Measurements from ENCODE around the gene ENGASE.

ENGASE gene

GRCh38 chr17:79042421-79043190, 32.0 kb upstream of the ENGASE start:
- peak; percentile 22 for TF ChIP-seq FOXP2 (optimal IDR thresholded peaks at IDR 0.05; ENCODE audit: borderline replicate concordance, extremely low read depth, extremely low read length, insufficient read depth)
- TF ChIP-seq POLR2AphosphoS5 (IDR thresholded peaks at IDR 0.05; ENCODE audit: low read depth, low read length): no peak

- no peak for TF ChIP-seq SIN3A (IDR thresholded peaks at IDR 0.05; ENCODE audit: borderline replicate concordance, insufficient read depth, low read length)
- TF ChIP-seq POLR2AphosphoS5 (IDR thresholded peaks at IDR 0.05; ENCODE audit: low read depth, low read length): no peak
- no peak for TF ChIP-seq TAF1 (IDR thresholded peaks at IDR 0.05; ENCODE audit: borderline replicate concordance, insufficient read depth, low read length)
- no peak for TF ChIP-seq REST (IDR thresholded peaks at IDR 0.05; ENCODE audit: insufficient read depth in 1 of 2, low read depth in 2 of 2, low read length in 2 of 2)
Measured at GRCh38 chr17:79043191-79043930, 31.3 kb upstream of the ENGASE start.

GRCh38 chr17:79043931-79044320, 30.7 kb upstream of the ENGASE start:
- TF ChIP-seq FOXP2 (optimal IDR thresholded peaks at IDR 0.05; ENCODE audit: borderline replicate concordance, extremely low read depth, extremely low read length, insufficient read depth): no peak
- TF ChIP-seq REST (IDR thresholded peaks at IDR 0.05; ENCODE audit: insufficient read depth in 1 of 2, low read depth in 2 of 2, low read length in 2 of 2): no peak
- TF ChIP-seq SIN3A (IDR thresholded peaks at IDR 0.05; ENCODE audit: borderline replicate concordance, insufficient read depth, low read length): no peak
- TF ChIP-seq POLR2AphosphoS5 (IDR thresholded peaks at IDR 0.05; ENCODE audit: low read depth, low read length): no peak
- no peak for TF ChIP-seq TAF1 (IDR thresholded peaks at IDR 0.05; ENCODE audit: borderline replicate concordance, insufficient read depth, low read length)

- TF ChIP-seq REST (IDR thresholded peaks at IDR 0.05; ENCODE audit: insufficient read depth in 1 of 2, low read depth in 2 of 2, low read length in 2 of 2) (no peak), SIN3A (IDR thresholded peaks at IDR 0.05; ENCODE audit: borderline replicate concordance, insufficient read depth, low read length) (no peak), TAF1 (IDR thresholded peaks at IDR 0.05; ENCODE audit: borderline replicate concordance, insufficient read depth, low read length) (no peak), FOXP2 (optimal IDR thresholded peaks at IDR 0.05; ENCODE audit: borderline replicate concordance, extremely low read depth, extremely low read length, insufficient read depth) (no peak), POLR2AphosphoS5 (IDR thresholded peaks at IDR 0.05; ENCODE audit: low read depth, low read length) (no peak)
Measured at GRCh38 chr17:79044462-79044861, 30.2 kb upstream of the ENGASE start.

- no peak for TF ChIP-seq SIN3A (IDR thresholded peaks at IDR 0.05; ENCODE audit: borderline replicate concordance, insufficient read depth, low read length)
- TF ChIP-seq REST (IDR thresholded peaks at IDR 0.05; ENCODE audit: insufficient read depth in 1 of 2, low read depth in 2 of 2, low read length in 2 of 2): no peak
- TF ChIP-seq FOXP2 (optimal IDR thresholded peaks at IDR 0.05; ENCODE audit: borderline replicate concordance, extremely low read depth, extremely low read length, insufficient read depth): no peak
- no peak for TF ChIP-seq TAF1 (IDR thresholded peaks at IDR 0.05; ENCODE audit: borderline replicate concordance, insufficient read depth, low read length)
- no peak for TF ChIP-seq POLR2AphosphoS5 (IDR thresholded peaks at IDR 0.05; ENCODE audit: low read depth, low read length)
Measured at GRCh38 chr17:79045001-79045729, 29.5 kb upstream of the ENGASE start.
